Hepatocyte (in vitro differentiated cells): Measurements from ENCODE around the gene PAQR5. TPM values are rescaled to one million over a fixed set of nuclear protein-coding genes. Genes with fewer than 3 reads are reported as not detected.

Source experiments
- DNase-seq: peaks from one replicate; pipeline ENCODE4 v3.0.0-alpha.2; 2016; ENCODE audit warnings: low spot score
- H2AFZ ChIP-seq: fragments of 200-600 bp; sonication (generic); 2 replicates; pipeline ENCODE4 v1.6.0; 2016; ENCODE audit warnings: antibody characterized with exemption, mild to moderate bottlenecking
- H3K27ac ChIP-seq: fragments of 200-600 bp; sonication (generic); 2 replicates; pipeline ENCODE4 v1.5.1; 2016; ENCODE audit warnings: mild to moderate bottlenecking
- H3K27me3 ChIP-seq: fragments of 200-600 bp; sonication (generic); 2 replicates; pipeline ENCODE4 v1.6.1; 2016
- H3K36me3 ChIP-seq: fragments of 200-600 bp; sonication (generic); replicated peaks from 2 replicates; pipeline ENCODE4 v1.5.1; 2016; ENCODE audit warnings: low read depth; ENCODE audit not compliant: insufficient read depth
- H3K4me1 ChIP-seq: fragments of 200-600 bp; sonication (generic); 2 replicates; pipeline ENCODE4 v1.5.1; 2016; ENCODE audit warnings: mild to moderate bottlenecking, moderate library complexity; ENCODE audit not compliant: insufficient read depth
- H3K4me2 ChIP-seq: fragments of 200-600 bp; sonication (generic); 2 replicates; pipeline ENCODE4 v1.6.0; 2016
- H3K4me3 ChIP-seq: fragments of 200-600 bp; sonication (generic); 2 replicates; pipeline ENCODE4 v1.5.1; 2016; ENCODE audit warnings: mild to moderate bottlenecking
- H3K79me2 ChIP-seq: fragments of 200-600 bp; sonication (generic); 2 replicates; pipeline ENCODE4 v1.6.0; 2017; ENCODE audit warnings: mild to moderate bottlenecking
- H3K9me2 ChIP-seq: fragments of 200-600 bp; sonication (generic); replicated peaks from 2 replicates; pipeline ENCODE4 v1.6.0; 2017; ENCODE audit warnings: mild to moderate bottlenecking; ENCODE audit not compliant: insufficient read depth
- H3K9me3 ChIP-seq: fragments of 200-600 bp; sonication (generic); 2 replicates; pipeline ENCODE4 v1.5.1; 2016; ENCODE audit warnings: low read depth, mild to moderate bottlenecking
- H4K20me1 ChIP-seq: fragments of 200-600 bp; sonication (generic); 2 replicates; pipeline ENCODE4 v1.6.0; 2016; ENCODE audit warnings: mild to moderate bottlenecking; ENCODE audit not compliant: insufficient read depth, poor library complexity, severe bottlenecking
- EZH2 ChIP-seq: fragments of 200-600 bp; sonication (generic); IDR thresholded peaks from 2 replicates; pipeline ENCODE4 v1.6.1; 2016; ENCODE audit warnings: antibody characterized with exemption, mild to moderate bottlenecking, borderline replicate concordance
- EZH2phosphoT487 ChIP-seq: fragments of 200-600 bp; sonication (generic); IDR thresholded peaks from one replicate; pipeline ENCODE4 v1.6.1; 2018; ENCODE audit warnings: antibody characterized with exemption, mild to moderate bottlenecking, low read depth, moderate library complexity; ENCODE audit not compliant: unreplicated experiment, severe bottlenecking
- WGBS: methylation state at CpG from one replicate; pipeline ENCODE4 v1.1.6; 2016; ENCODE audit warnings: low lambda C conversion rate; ENCODE audit errors: missing lambda C conversion rate; 5-methylcytosine and 5-hydroxymethylcytosine counted together
- polyA plus RNA-seq: library from polyadenylated mRNA; unstranded; fragments of >200 nt; fragmentation: Nextera tagmentation; extraction: Ambion mirVana; gene quantifications from 2 replicates; pipeline ENCODE4 v1.2.1, GENCODE V29; 2016
- total RNA-seq: library from RNA; depleted of rRNA; stranded (reverse); fragments of >200 nt; gene quantifications from 2 replicates; pipeline ENCODE4 v1.2.3, GENCODE V29; 2014
- TF ChIP-seq, protein P1 (sequence below): fragments of 200-600 bp; sonication (generic); IDR thresholded peaks from 2 replicates; pipeline ENCODE4 v1.5.1; 2016; ENCODE audit warnings: antibody characterized with exemption, mild to moderate bottlenecking; ENCODE audit not compliant: poor library complexity

The PAQR5 gene
- total and polyA plus RNA-seq, 2 experiments from 2014 or later: 2.1 to 2.8 TPM

DNA sequence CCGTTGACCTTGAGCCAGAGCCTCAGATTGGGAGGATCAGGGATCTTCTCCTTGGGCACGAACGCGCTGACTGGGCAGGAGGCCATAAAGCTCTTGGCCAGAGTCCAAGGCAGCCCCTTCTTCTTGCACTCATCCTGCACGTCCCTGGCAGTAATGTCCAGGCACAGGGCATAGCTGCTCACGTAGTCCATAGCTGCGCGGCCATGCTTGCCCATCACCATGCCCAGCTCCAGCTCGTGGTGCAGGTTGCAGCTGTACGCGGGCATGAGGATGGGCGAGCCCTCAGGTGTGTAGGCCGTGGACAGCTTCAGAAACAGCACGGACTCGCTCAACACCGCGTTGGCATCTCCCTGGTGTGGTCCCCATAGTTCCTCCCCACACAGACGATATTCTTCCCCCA lies 136.0 kb downstream of the PAQR5 start:
- DNase-seq: no peak
- no peak overlapping the region for H3K4me3 ChIP-seq
- H2AFZ ChIP-seq: no peak overlapping the region
- no peaks in the 10 kb centered on the region for H3K79me2 ChIP-seq
- WGBS: 97% methylated on average over 18 of the region's 18 CpGs
- H3K4me1 ChIP-seq: peaks cover 8% of the 10 kb centered on the region
- H3K36me3 ChIP-seq: no peaks in the 10 kb centered on the region
- no peak overlapping the region for H3K4me2 ChIP-seq
- no peaks in the 10 kb centered on the region for H3K9me2 ChIP-seq
- no peak overlapping the region for H3K27ac ChIP-seq
- no peaks in the 10 kb centered on the region for H3K27me3 ChIP-seq
- TF ChIP-seq EZH2phosphoT487: no peak
- no peak for TF ChIP-seq EZH2
- TF ChIP-seq, protein P1, sequence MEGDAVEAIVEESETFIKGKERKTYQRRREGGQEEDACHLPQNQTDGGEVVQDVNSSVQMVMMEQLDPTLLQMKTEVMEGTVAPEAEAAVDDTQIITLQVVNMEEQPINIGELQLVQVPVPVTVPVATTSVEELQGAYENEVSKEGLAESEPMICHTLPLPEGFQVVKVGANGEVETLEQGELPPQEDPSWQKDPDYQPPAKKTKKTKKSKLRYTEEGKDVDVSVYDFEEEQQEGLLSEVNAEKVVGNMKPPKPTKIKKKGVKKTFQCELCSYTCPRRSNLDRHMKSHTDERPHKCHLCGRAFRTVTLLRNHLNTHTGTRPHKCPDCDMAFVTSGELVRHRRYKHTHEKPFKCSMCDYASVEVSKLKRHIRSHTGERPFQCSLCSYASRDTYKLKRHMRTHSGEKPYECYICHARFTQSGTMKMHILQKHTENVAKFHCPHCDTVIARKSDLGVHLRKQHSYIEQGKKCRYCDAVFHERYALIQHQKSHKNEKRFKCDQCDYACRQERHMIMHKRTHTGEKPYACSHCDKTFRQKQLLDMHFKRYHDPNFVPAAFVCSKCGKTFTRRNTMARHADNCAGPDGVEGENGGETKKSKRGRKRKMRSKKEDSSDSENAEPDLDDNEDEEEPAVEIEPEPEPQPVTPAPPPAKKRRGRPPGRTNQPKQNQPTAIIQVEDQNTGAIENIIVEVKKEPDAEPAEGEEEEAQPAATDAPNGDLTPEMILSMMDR: no peak
- no peaks in the 10 kb centered on the region for H4K20me1 ChIP-seq
- H3K9me3 ChIP-seq: no peaks in the 10 kb centered on the region

DNA sequence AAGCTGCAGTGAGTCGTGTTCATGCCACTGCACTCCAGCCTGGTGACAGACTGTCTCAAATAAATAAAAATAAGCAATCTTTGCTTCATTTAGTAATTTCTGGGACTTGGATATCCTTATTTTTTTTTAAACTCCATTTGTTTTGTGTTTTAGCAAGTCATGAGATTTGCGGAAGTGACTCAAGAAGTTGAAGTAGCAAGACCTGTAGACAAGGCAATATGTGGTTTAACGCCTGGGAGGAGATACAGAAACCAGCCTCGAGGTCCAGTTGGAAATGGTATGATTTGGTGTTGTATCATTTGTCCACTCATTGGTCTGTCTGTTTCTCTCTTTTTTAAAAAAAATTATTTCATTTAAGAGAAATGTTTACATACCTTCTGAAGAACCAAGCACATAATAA lies 137.3 kb downstream of the PAQR5 start:
- Histone ChIP-seq H3K9me3 (no peaks in the 10 kb centered on the region), H3K79me2 (no peaks in the 10 kb centered on the region), H3K27me3 (no peaks in the 10 kb centered on the region), H3K4me1 (peaks cover 8% of the 10 kb centered on the region), H3K4me2 (no peak overlapping the region), H3K27ac (no peak overlapping the region), H4K20me1 (no peaks in the 10 kb centered on the region), H3K36me3 (no peaks in the 10 kb centered on the region), H3K4me3 (no peak overlapping the region), H2AFZ (no peak overlapping the region), H3K9me2 (no peaks in the 10 kb centered on the region)
- no peak for DNase-seq
- TF ChIP-seq, protein P1: no peak
- no peak for TF ChIP-seq EZH2phosphoT487
- TF ChIP-seq EZH2: no peak
- 97% methylated on average over 4 of the region's 4 CpGs for WGBS

DNA sequence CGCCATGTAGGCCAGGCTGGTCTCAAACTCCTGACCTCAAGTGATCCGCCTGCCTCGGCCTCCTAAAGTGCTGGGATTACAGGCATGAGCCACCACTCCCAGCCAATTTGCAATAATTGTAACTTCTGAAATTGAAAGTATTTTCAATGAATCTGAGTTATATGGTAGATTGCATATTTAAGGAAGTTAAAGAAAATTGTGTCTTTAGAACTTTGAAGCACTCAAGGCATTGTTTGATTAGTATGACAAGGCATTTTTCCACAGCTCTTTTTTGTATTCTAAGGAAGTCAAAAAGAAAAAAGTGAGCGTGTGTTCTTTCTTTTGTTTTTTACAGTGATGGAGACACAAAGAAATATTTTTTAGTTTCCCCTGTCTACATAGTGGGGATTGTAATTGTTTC lies 138.2 kb downstream of the PAQR5 start:
- no peak for TF ChIP-seq EZH2phosphoT487
- TF ChIP-seq, protein P1: no peak
- no peak for TF ChIP-seq EZH2
- Histone ChIP-seq H3K27me3 (no peaks in the 10 kb centered on the region), H3K79me2 (no peaks in the 10 kb centered on the region), H3K4me3 (no peak overlapping the region), H3K9me3 (no peaks in the 10 kb centered on the region), H3K27ac (no peak overlapping the region), H3K4me1 (peaks cover 8% of the 10 kb centered on the region), H3K4me2 (no peak overlapping the region), H3K9me2 (no peaks in the 10 kb centered on the region), H3K36me3 (no peaks in the 10 kb centered on the region), H4K20me1 (no peaks in the 10 kb centered on the region), H2AFZ (no peak overlapping the region)
- DNase-seq: no peak
- 98% methylated on average over 4 of the region's 4 CpGs for WGBS

DNA sequence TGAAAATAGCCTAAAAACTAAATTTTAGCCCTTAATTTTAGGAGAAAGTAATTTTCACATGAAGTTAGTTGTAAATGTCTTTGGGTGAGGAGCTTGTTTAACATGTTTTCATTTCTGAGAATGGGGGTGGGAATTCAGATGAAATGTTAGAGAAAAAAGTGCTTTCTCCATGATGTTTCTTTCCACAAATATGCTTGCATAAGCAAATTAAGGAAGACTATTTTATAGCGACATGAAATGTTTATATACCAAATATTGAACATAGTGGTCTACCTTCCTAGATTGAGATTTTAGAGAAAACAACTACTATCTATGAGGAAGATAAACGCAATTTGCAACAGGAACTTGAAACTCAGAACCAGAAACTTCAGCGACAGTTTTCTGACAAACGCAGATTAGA lies 140.9 kb downstream of the PAQR5 start:
- no peaks in the 10 kb centered on the region for H3K9me2 ChIP-seq
- no peak overlapping the region for H3K27ac ChIP-seq
- TF ChIP-seq, protein P1: no peak
- TF ChIP-seq EZH2phosphoT487: no peak
- TF ChIP-seq EZH2: no peak
- no peak overlapping the region for H3K4me2 ChIP-seq
- WGBS: 94% methylated on average over 4 of the region's 4 CpGs
- no peaks in the 10 kb centered on the region for H4K20me1 ChIP-seq
- no peaks in the 10 kb centered on the region for H3K79me2 ChIP-seq
- no peaks in the 10 kb centered on the region for H3K27me3 ChIP-seq
- no peaks in the 10 kb centered on the region for H3K9me3 ChIP-seq
- no peak for DNase-seq
- no peaks in the 10 kb centered on the region for H3K36me3 ChIP-seq
- no peak overlapping the region for H3K4me3 ChIP-seq
- no peak overlapping the region for H2AFZ ChIP-seq
- H3K4me1 ChIP-seq: peaks cover 8% of the 10 kb centered on the region
